GM21737 (cell line): ENCODE data around the gene ZDHHC23.

ENCODE experiments used
- ATAC-seq: cut with Tn5 transposase; IDR thresholded peaks from one replicate; pipeline ENCODE4 v1.9.1; 2021; ENCODE audit warnings: mild to moderate bottlenecking, moderate library complexity; ENCODE audit not compliant: unreplicated experiment

ZDHHC23 gene

GRCh38 chr3:114005481-114005880 lies 57.7 kb downstream of the ZDHHC23 start:
- ATAC-seq, result peak; percentile 91

- no peak for ATAC-seq
These were observed 63.4 kb downstream of the ZDHHC23 start for GRCh38 chr3:114011059-114011797.
